Choroid plexus epithelial cell (primary cell): ENCODE results near the gene FZR1.
A peak's percentile ranks its signal among the peaks of the same experiment; 100 is the strongest.

ENCODE experiments used
- DNase-seq: peaks from one replicate; pipeline ENCODE4 v3.0.0-alpha.2; 2010; ENCODE audit warnings: low read depth
- H3K4me3 ChIP-seq: 2 replicates; pipeline ENCODE4 v1.5.1; 2011; ENCODE audit warnings: low read depth, mild to moderate bottlenecking, control low read depth, low read length, moderate library complexity
- TF ChIP-seq, protein P1 (sequence below): conservative IDR thresholded peaks from 2 replicates; pipeline ENCODE4 v1.5.1; 2011; ENCODE audit warnings: low read depth, mild to moderate bottlenecking, control low read depth, inconsistent platforms, low read length, moderate library complexity

Gene FZR1

DNA sequence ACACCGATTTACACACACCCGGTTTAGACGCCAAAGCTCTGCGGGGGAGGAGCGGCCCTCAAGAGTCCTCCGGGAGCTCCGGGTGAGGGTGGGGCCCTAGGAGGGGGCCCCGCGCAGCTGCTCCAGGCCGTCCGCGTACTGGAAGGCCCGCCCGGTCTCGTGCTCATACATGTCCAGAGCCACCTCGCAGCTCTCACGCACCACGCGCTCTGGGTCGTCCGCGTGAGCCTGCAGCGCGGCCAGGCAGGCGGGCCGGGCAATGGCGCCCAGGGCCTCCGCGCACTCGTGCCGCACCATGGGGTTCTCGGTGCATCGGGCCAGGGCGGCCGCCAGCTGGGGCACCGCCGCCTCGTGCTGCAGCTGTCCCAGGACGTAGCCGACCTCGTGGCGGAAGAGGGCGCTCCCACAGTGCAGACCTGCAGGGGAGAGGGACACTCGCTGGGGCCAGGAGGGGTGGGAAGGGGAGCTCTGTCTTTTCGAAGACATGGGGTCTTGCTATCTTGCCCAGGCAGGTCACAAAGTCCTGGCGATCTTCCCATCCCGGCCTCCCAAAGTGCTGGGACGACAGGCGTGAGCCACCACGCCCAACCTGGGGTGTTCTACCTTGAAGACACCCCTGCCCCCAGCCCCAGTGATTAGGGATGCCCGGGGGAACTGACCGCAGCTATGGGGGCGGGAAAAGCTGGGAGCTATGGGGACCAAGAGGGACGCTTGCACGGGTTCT is 14.6 kb upstream of the FZR1 start:
- no peak for DNase-seq
- TF ChIP-seq, protein P1, sequence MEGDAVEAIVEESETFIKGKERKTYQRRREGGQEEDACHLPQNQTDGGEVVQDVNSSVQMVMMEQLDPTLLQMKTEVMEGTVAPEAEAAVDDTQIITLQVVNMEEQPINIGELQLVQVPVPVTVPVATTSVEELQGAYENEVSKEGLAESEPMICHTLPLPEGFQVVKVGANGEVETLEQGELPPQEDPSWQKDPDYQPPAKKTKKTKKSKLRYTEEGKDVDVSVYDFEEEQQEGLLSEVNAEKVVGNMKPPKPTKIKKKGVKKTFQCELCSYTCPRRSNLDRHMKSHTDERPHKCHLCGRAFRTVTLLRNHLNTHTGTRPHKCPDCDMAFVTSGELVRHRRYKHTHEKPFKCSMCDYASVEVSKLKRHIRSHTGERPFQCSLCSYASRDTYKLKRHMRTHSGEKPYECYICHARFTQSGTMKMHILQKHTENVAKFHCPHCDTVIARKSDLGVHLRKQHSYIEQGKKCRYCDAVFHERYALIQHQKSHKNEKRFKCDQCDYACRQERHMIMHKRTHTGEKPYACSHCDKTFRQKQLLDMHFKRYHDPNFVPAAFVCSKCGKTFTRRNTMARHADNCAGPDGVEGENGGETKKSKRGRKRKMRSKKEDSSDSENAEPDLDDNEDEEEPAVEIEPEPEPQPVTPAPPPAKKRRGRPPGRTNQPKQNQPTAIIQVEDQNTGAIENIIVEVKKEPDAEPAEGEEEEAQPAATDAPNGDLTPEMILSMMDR, result no peak

DNA sequence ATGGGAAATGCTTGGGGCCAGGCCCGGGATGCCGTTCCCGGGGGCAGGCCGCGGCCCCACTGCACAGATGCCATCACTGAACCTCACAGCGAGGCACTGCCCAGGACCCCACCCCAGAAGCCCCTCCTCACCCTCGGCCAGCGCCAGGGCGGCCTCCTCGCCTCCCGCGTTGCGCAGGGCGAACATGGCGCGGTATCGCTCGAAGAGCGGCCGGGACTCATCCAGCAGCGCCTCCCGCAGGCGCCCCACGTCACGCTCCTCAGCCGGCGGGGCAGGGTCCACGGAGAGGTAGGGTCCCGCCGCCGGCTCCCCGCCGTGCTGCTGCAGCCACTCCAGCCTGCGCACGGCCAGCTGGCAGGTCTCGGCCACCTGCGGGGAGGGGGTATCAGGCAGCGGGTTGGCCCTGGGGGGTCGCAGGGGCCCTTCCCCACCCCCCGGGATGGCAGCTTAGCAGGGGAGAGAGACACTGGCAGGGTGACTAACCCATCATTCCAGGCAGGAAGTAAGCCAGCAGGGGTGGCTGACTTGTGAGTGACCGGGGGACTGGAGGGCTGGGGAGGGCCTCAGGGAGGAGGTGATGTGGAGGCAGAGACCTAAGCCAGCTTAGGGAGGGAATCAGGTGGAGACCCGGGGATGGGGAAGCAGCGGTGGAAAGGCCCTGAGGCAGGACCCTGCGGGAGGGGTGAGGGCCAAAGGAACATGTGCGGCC is 13.8 kb upstream of the FZR1 start:
- TF ChIP-seq, protein P1, result no peak
- no peak overlapping the region for H3K4me3 ChIP-seq
- DNase-seq, result no peak

More for the DNA sequence above, 14.6 kb upstream of the FZR1 start:
- H3K4me3 ChIP-seq, result no peak overlapping the region

DNA sequence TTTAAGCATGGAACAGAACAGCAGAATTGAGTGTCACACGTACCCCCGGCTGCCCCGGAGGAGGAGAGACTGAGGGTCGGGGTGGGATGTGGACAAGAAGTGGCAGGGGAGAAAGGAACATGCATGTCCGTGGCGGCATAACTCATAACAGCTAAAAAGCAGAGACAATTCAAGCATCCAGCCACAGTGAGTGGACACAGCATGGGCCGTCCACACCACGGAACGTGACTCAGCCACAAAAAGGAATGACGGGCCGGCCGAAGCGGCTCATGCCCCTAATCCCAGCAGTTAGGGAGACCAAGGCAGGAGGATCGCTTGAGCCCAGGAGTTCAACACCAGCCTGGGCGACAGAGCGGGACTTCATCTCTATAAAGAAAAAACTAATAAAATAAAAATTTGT is 13.2 kb upstream of the FZR1 start:
- TF ChIP-seq, protein P1, result no peak
- no peak overlapping the region for H3K4me3 ChIP-seq
- DNase-seq, result no peak

DNA sequence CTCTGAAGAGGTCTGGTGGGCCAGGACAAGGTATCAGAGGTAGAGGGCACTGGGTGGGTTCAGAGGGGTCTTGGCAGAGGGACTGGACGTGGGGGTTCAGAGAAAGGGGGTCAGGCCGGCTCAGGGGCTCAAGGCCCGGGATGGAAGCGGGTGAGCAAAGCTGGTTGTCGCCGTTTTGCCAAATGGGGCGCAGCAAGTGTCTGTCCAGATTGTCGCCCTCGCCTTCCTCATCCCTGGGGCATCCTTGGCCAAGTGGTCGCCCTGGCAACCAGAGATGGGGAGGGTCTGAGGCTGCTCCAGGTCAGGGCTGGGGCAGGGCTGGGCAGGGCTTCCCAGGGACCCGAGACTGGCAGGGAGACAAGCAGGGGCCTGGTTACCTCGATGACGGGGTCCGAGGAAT is 12.5 kb upstream of the FZR1 start:
- no peak for DNase-seq
- TF ChIP-seq, protein P1, result no peak
- H3K4me3 ChIP-seq, result no peak overlapping the region

DNA sequence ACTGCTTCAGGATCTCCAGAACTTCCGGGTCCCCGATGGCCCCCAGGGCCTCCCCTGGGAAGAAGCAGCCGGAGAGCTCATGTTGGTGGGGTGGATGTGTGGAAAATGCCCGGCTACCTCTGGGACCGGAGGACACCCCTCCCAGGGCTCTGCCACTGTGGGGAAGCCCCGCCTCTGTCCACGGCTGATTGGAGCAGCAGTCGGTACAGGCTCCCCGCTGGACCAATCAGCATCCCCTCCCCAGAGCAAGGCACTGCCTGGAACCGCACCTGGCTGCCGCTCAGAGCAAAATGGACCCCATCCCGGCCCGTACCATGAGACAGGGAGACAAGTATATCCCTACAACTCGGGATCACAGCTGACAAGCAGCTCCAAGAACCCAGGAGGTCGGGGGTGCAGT is 12.1 kb upstream of the FZR1 start:
- no peak overlapping the region for H3K4me3 ChIP-seq
- TF ChIP-seq, protein P1, result no peak
- peak; percentile 36 for DNase-seq

DNA sequence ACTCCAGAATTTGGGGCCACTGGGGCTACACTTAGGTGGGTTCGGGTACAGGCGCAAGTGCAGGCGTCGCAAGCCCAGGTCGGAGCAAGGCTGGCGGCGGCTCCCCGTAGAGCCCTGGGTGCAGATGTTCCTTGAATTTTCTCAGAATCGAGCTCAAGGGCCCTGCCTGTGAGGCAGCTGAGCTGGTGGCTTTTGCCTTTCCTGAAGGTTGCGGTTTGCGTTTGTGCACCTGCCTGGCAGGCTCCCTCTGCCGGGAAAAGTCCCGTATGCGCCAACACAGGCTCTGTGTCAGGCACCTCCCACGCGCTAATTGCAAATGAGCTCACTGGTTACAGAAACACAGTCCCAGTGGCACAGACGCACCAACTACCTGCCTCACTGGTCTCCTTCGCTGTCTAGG is 11.6 kb upstream of the FZR1 start:
- no peak for DNase-seq
- TF ChIP-seq, protein P1, result no peak

More for the DNA sequence above, 11.6 kb upstream of the FZR1 start:
- H3K4me3 ChIP-seq, result no peak overlapping the region
